ENCODE results near the gene SLC27A5. TPM values are rescaled to one million over a fixed set of nuclear protein-coding genes. Genes with fewer than 3 reads are reported as not detected.

The SLC27A5 gene
- total RNA-seq (10.8 TPM), polyA plus RNA-seq (ENCODE audit: insufficient read depth, low read depth, low replicate concordance) (41.5 TPM)
- long read RNA-seq, donor 1, full-length matches to known transcripts: 6 of 22 reads
- long read RNA-seq, donor 1, partial matches to known transcripts: 16 of 22 reads
- long read RNA-seq, donor 1, other reads (novel, unspliced or antisense): 0 of 22 reads
- long read RNA-seq, donor 2, full-length matches to known transcripts: 10 of 10 reads
- long read RNA-seq, donor 2, partial matches to known transcripts: 0 of 10 reads
- long read RNA-seq, donor 2, other reads (novel, unspliced or antisense): 0 of 10 reads
- long read RNA-seq, donor 3, full-length matches to known transcripts: 8 of 8 reads
- long read RNA-seq, donor 3, partial matches to known transcripts: 0 of 8 reads
- long read RNA-seq, donor 3, other reads (novel, unspliced or antisense): 0 of 8 reads
- long read RNA-seq, donor 4, full-length matches to known transcripts: 8 of 8 reads
- long read RNA-seq, donor 4, partial matches to known transcripts: 0 of 8 reads
- long read RNA-seq, donor 4, other reads (novel, unspliced or antisense): 0 of 8 reads
- long read RNA-seq, donor 5: 0 reads
- long read RNA-seq, donor 6, transcript SLC27A5-204 (3 exons, 643 nt): major isoform, 16 of 21 reads
- long read RNA-seq, donor 6, partial matches to known transcripts: 0 of 21 reads
- long read RNA-seq, donor 6, other reads (novel, unspliced or antisense): 0 of 21 reads
- long read RNA-seq, donor 7, partial matches to known transcripts: 0 of 4 reads
- long read RNA-seq, donor 7, other reads (novel, unspliced or antisense): 2 of 4 reads
- long read RNA-seq, donor 8, full-length matches to known transcripts: 9 of 9 reads
- long read RNA-seq, donor 8, partial matches to known transcripts: 0 of 9 reads
- long read RNA-seq, donor 8, other reads (novel, unspliced or antisense): 0 of 9 reads
- long read RNA-seq, donor 9, partial matches to known transcripts: 0 of 4 reads
- long read RNA-seq, donor 9, other reads (novel, unspliced or antisense): 0 of 4 reads
- long read RNA-seq, donor 10, full-length matches to known transcripts: 10 of 10 reads
- long read RNA-seq, donor 10, partial matches to known transcripts: 0 of 10 reads
- long read RNA-seq, donor 10, other reads (novel, unspliced or antisense): 0 of 10 reads

- Histone ChIP-seq H3K9me3 (ENCODE audit: control insufficient read depth in 2 of 3, insufficient read depth in 1 of 3, low read length in 3 of 3) (no peaks in the 10 kb centered on the region), H3K36me3 (ENCODE audit: control insufficient read depth in 2 of 3, insufficient read depth in 3 of 3, low read length in 3 of 3) (peaks cover 0 to 5% (median under 1%) of the 10 kb centered on the region in 3 donors), H3K27ac (ENCODE audit: low read depth in 2 of 2, low read length in 2 of 2) (no peak within 1 kb of the TSS), H3K4me3 (ENCODE audit: low read length in 3 of 3) (no peak within 1 kb of the TSS), H3K4me1 (ENCODE audit: control insufficient read depth in 2 of 3, insufficient read depth in 2 of 3, low read depth in 1 of 3, low read length in 3 of 3) (peaks cover 0 to 16% (median 0%) of the 10 kb centered on the region in 3 donors), H3K9ac (ENCODE audit: low read length in 3 of 3) (no peak within 1 kb of the TSS), H3K27me3 (ENCODE audit: control insufficient read depth, insufficient read depth, low read length) (no peaks in the 10 kb centered on the region)
- no peak for TF ChIP-seq CTCF (IDR thresholded peaks at IDR 0.05; ENCODE audit: borderline replicate concordance, extremely low read depth, insufficient read depth)
- DNase-seq (peak in 2 of 5 donors; percentile 45 to 76), FAIRE-seq (no peak)
- intact Hi-C loops (cut with DNase I): no loop called here
Measured at GRCh38 chr19:58511353-58512208, at the start of gene SLC27A5. TSS of gene SLC27A5 (minus strand) at chr19:58511992. CDS start at chr19:58511955, 37 bp downstream.

GRCh38 chr19:58560921-58561320 lies 49.1 kb upstream of the SLC27A5 start:
- peaks cover 3 to 43% (median 17%) of the 10 kb centered on the region in 3 donors for H3K4me1 ChIP-seq (ENCODE audit: control insufficient read depth in 2 of 3, insufficient read depth in 2 of 3, low read depth in 1 of 3, low read length in 3 of 3)
- no peaks in the 10 kb centered on the region for H3K9me3 ChIP-seq (ENCODE audit: control insufficient read depth in 2 of 3, insufficient read depth in 1 of 3, low read length in 3 of 3)
- H3K27me3 ChIP-seq (ENCODE audit: control insufficient read depth, insufficient read depth, low read length): no peaks in the 10 kb centered on the region
- H3K4me3 ChIP-seq (ENCODE audit: low read length in 3 of 3): no peak overlapping the region
- H3K9ac ChIP-seq (ENCODE audit: low read length in 3 of 3): no peak overlapping the region
- DNase-seq: peak in 1 of 5 donors; percentile 65
- no peak overlapping the region for H3K27ac ChIP-seq (ENCODE audit: low read depth in 2 of 2, low read length in 2 of 2)
- intact Hi-C loops (cut with DNase I): no loop called here
- H3K36me3 ChIP-seq (ENCODE audit: control insufficient read depth in 2 of 3, insufficient read depth in 3 of 3, low read length in 3 of 3): peaks cover 0 to 11% (median 9%) of the 10 kb centered on the region in 3 donors
- TF ChIP-seq CTCF (IDR thresholded peaks at IDR 0.05; ENCODE audit: borderline replicate concordance, extremely low read depth, insufficient read depth): no peak
- FAIRE-seq: no peak

Measured in kidney (tissue), 22 donors.